C4-2B (cell line): Measurements from ENCODE around the gene ADAMTSL4.

ENCODE experiments used
- CTCF ChIP-seq: fragments of 450-650 bp; conservative IDR thresholded peaks from 2 replicates; pipeline ENCODE4 v1.5.1; 2017; ENCODE audit warnings: mild to moderate bottlenecking
- ZFX ChIP-seq: fragments of 450-650 bp; IDR thresholded peaks from 2 replicates; pipeline ENCODE4 v1.6.1; 2017

- TF ChIP-seq CTCF, result no peak
- no peak for TF ChIP-seq ZFX
Observed at GRCh38 chr1:150567717-150568593, 18.7 kb downstream of the ADAMTSL4 start.
